K562 (cell line): Measurements from ENCODE around the gene USP27X. TPM values are rescaled to one million over a fixed set of nuclear protein-coding genes. Genes with fewer than 3 reads are reported as not detected.

ENCODE experiments used
- ATAC-seq: fragments of 200-7000 bp; cut with Tn5 transposase; 3 replicates; pipeline ENCODE4 v1.9.1; 2020; ENCODE audit warnings: moderate library complexity
- BruUV-seq: library from RNA; stranded (reverse); fragments of 400-500 nt; replicated peaks from 2 replicates; lab custom pipeline; 2021; lab: Mats Ljungman, UMichigan
- CTCF ChIA-PET: fragments of 300-600 bp; formaldehyde crosslinking; extraction: SDS; loops from one replicate; lab custom pipeline; 2021; ENCODE audit warnings: low intra/inter-chr PET ratio; lab: Yijun Ruan, JAX
- POLR2A ChIA-PET: fragments of 300-600, 350-650 bp; sonication (Branson Sonifier 250); formaldehyde crosslinking; extraction: SDS; loops from one replicate; lab custom pipeline; 2021; ENCODE audit warnings: antibody characterized with exemption, inconsistent platforms; lab: Yijun Ruan, JAX
- DNase-seq, 4 experiments: peaks; one replicate each; pipeline versions ENCODE4 v3.0.0 to v3.0.0-alpha.2; 2011 to 2018; ENCODE audit warnings: low spot score in 3 of 4, mixed read lengths in 3 of 4; ENCODE audit errors: extremely low read depth in 1 of 4
- FAIRE-seq: peaks from 2 replicates; lab custom pipeline; 2011; peaks lifted over from hg19 to GRCh38; lab: Jason Lieb, UNC
- H2AFZ ChIP-seq: 2 replicates; pipeline ENCODE4 v1.6.0; 2011; ENCODE audit warnings: low read depth, low read length, control low read depth, inconsistent platforms
- H3K27ac ChIP-seq: fragments of 200-600 bp; 3 replicates; pipeline ENCODE4 v1.8.0; 2011; ENCODE audit warnings: low read depth, mild to moderate bottlenecking, control low read depth, inconsistent platforms, low read length, moderate library complexity, mixed read lengths; ENCODE audit errors: extremely low read depth
- H3K27me3 ChIP-seq, 2 experiments: fragments of 300-600 bp in 1 of 2; 2 replicates in 1 of 2; 3 replicates in 1 of 2; pipeline versions ENCODE4 v1.6.0 to v1.8.0; 2011; ENCODE audit warnings: inconsistent platforms in 2 of 2, low read length in 2 of 2, mild to moderate bottlenecking in 1 of 2, mixed read lengths in 1 of 2, moderate library complexity in 1 of 2; ENCODE audit not compliant: control insufficient read depth in 2 of 2, insufficient read depth in 2 of 2
- H3K36me3 ChIP-seq: fragments of 300-600 bp; 3 replicates; pipeline ENCODE4 v1.8.0; 2011; ENCODE audit warnings: mild to moderate bottlenecking, low read length, inconsistent platforms; ENCODE audit not compliant: control insufficient read depth, insufficient read depth
- H3K4me1 ChIP-seq, 2 experiments: fragments of 200-600 bp in 1 of 2; replicated peaks in 1 of 2; 2 replicates in 1 of 2; 3 replicates in 1 of 2; pipeline versions ENCODE4 v1.5.1 to v1.8.0; 2011; ENCODE audit warnings: inconsistent platforms in 2 of 2, low read length in 2 of 2, mild to moderate bottlenecking in 1 of 2, mixed read lengths in 1 of 2, moderate library complexity in 1 of 2; ENCODE audit not compliant: control insufficient read depth in 2 of 2, insufficient read depth in 2 of 2
- H3K4me2 ChIP-seq: 2 replicates; pipeline ENCODE4 v1.6.1; 2011; ENCODE audit warnings: low read length, control low read depth, inconsistent platforms, mixed read lengths; ENCODE audit not compliant: insufficient read depth
- H3K4me3 ChIP-seq: fragments of 200-600 bp; sonication (generic), shearing (Covaris generic); 2 replicates; pipeline ENCODE4 v1.5.1; 2016; ENCODE audit warnings: control low read depth, inconsistent platforms
- H3K79me2 ChIP-seq: fragments of 200-600 bp; 3 replicates; pipeline ENCODE4 v1.8.0; 2011; ENCODE audit warnings: low read length, inconsistent platforms; ENCODE audit not compliant: control insufficient read depth, insufficient read depth
- H3K9ac ChIP-seq, 2 experiments: 2 replicates each; pipeline versions ENCODE4 v1.6.0 to v1.6.1; 2011; ENCODE audit warnings: low read depth in 2 of 2, low read length in 2 of 2, control low read depth in 1 of 2, inconsistent platforms in 1 of 2, mild to moderate bottlenecking in 1 of 2, mixed read lengths in 1 of 2; ENCODE audit not compliant: insufficient read depth in 1 of 2
- H3K9me1 ChIP-seq: one replicate; pipeline ENCODE4 v1.6.0; 2011; ENCODE audit warnings: inconsistent platforms, mild to moderate bottlenecking, low read length, moderate library complexity; ENCODE audit not compliant: control insufficient read depth, insufficient read depth
- H3K9me3 ChIP-seq: replicated peaks from 2 replicates; pipeline ENCODE4 v1.5.1; 2011; ENCODE audit warnings: low read depth, low read length, inconsistent platforms; ENCODE audit not compliant: control insufficient read depth, insufficient read depth
- H4K20me1 ChIP-seq: replicated peaks from 2 replicates; pipeline ENCODE4 v1.6.1; 2011; ENCODE audit warnings: low read length, inconsistent platforms, mixed read lengths; ENCODE audit not compliant: control insufficient read depth, insufficient read depth
- DACH1 ChIP-seq: fragments of 450-650 bp; IDR thresholded peaks from 2 replicates; pipeline ENCODE4 v1.6.1; 2018; ENCODE audit not compliant: partially characterized antibody
- MYNN ChIP-seq, 2 experiments: sonication (generic); formaldehyde crosslinking in 1 of 2; IDR thresholded peaks; 2 replicates each; pipeline versions ENCODE4 v1.5.0 to v1.6.1; 2016 to 2020; ENCODE audit warnings: antibody characterized with exemption in 1 of 2, missing genetic modification reagents in 1 of 2
- RAD21 ChIP-seq, 2 experiments: fragments of 250-450 bp in 1 of 2; fragments of 450-650 bp in 1 of 2; sonication (Bioruptor Pico) in 1 of 2; formaldehyde crosslinking in 1 of 2; IDR thresholded peaks in 1 of 2; conservative IDR thresholded peaks in 1 of 2; 2 replicates each; pipeline versions ENCODE4 v1.4.0 to v1.8.0; 2020 to 2022; ENCODE audit warnings: mild to moderate bottlenecking in 2 of 2, moderate library complexity in 1 of 2
- ZNF384 ChIP-seq: IDR thresholded peaks from 2 replicates; pipeline ENCODE4 v1.6.1; 2012; ENCODE audit warnings: low read depth, low read length, improper control_type of control experiment
- ZNF431 ChIP-seq: sonication (generic); formaldehyde crosslinking; IDR thresholded peaks from 2 replicates; pipeline ENCODE4 v1.8.0; 2022; ENCODE audit warnings: mild to moderate bottlenecking, missing genetic modification reagents
- ZNF696 ChIP-seq: fragments of 250-450 bp; sonication (Bioruptor Pico); conservative IDR thresholded peaks from 2 replicates; pipeline ENCODE4 v1.4.0; 2020; ENCODE audit warnings: mild to moderate bottlenecking, moderate library complexity
- in situ Hi-C: fragments of 300-500 bp; cut with MboI; formaldehyde crosslinking; loops from 4 replicates; pipeline ENCODE4 v1.15.0; 2018; ENCODE audit warnings: inconsistent platforms, mixed read lengths
- intact Hi-C: fragments of 100-400 bp; cut with micrococcal nuclease; formaldehyde crosslinking; loops from 2 replicates; pipeline ENCODE4 v1.14.2; 2022
- polyA plus RNA-seq, 8 experiments: library from polyadenylated mRNA; depleted of rRNA in 4 of 8; stranded (reverse) in 5 of 8; unstranded in 3 of 8; fragments of >200 nt; fragmentation: Nextera tagmentation in 2 of 8; fragmentation: Illumina TruSeq in 1 of 8; extraction: Ambion mirVana in 2 of 8; extraction: Trizol in 1 of 8; gene quantifications; 2 replicates each; pipeline versions ENCODE4 v1.2.1 to v1.2.3, GENCODE V29; 2011 to 2014; ENCODE audit warnings: inconsistent platforms in 1 of 8, missing spikeins in 1 of 8
- total RNA-seq, 7 experiments: library from RNA; depleted of rRNA in 6 of 7; stranded (reverse); fragments of >200 nt in 6 of 7; fragmentation: Illumina TruSeq in 2 of 7; extraction: Trizol in 2 of 7; gene quantifications; 2 replicates each; pipeline versions ENCODE4 v1.2.1 to v1.2.3, GENCODE V29; 2011 to 2021; ENCODE audit warnings: low replicate concordance in 1 of 7
- TF ChIP-seq, protein P1 (sequence below), 3 experiments: IDR thresholded peaks in 2 of 3; conservative IDR thresholded peaks in 1 of 3; 2 replicates each; pipeline ENCODE4 v1.5.1; 2011 to 2012; ENCODE audit warnings: low read length in 3 of 3, mild to moderate bottlenecking in 3 of 3, control low read depth in 2 of 3, improper control_type of control experiment in 1 of 3, inconsistent platforms in 1 of 3, low read depth in 1 of 3, mixed read lengths in 1 of 3, moderate library complexity in 1 of 3; ENCODE audit not compliant: insufficient read depth in 2 of 3
- TF ChIP-seq, protein P2 (sequence below): sonication (generic); formaldehyde crosslinking; IDR thresholded peaks from 2 replicates; pipeline ENCODE4 v1.9.0; 2022; ENCODE audit warnings: mild to moderate bottlenecking, missing genetic modification reagents
- TF ChIP-seq, protein P3 (sequence below), 2 experiments: fragments of 450-650 bp; formaldehyde crosslinking in 1 of 2; IDR thresholded peaks; 2 replicates each; pipeline versions ENCODE4 v1.4.0 to v1.6.1; 2014 to 2020; ENCODE audit warnings: mild to moderate bottlenecking in 2 of 2, borderline replicate concordance in 1 of 2, low read depth in 1 of 2

Gene USP27X
- total and polyA plus RNA-seq, 9 of the 15 experiments (the other 6 are each of a cell fraction or from before 2014, with no cell fraction given), result 0.15 to 4.7 (median 1.6) TPM

DNA sequence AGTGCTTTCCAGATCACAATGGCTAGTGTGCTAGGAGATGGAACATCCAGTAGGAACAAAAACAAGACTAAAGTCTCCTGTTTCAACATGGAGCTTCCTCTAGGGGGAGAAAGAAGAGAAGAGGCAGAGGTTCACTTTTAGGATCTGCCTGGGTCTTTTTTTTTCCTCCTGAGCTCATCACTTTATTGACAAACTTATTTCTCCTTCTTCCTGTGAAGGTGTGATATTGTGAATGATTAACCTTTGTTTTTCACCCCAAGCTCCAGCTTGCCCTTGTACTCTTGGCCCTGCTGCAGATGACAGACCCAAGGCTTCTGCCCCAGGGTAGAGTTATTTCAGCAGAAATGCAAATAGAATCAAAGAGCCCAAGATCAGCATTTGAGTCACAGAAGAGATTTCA, 36.7 kb upstream of the USP27X start:
- Histone ChIP-seq H3K9me1 (no peaks in the 10 kb centered on the region), H3K79me2 (no peaks in the 10 kb centered on the region), H3K4me2 (no peak overlapping the region), H4K20me1 (no peaks in the 10 kb centered on the region), H3K9me3 (no peaks in the 10 kb centered on the region), H3K27me3 (no peaks in the 10 kb centered on the region), H3K36me3 (no peaks in the 10 kb centered on the region), H2AFZ (peak overlapping the region; percentile 63), H3K27ac (no peak overlapping the region), H3K4me3 (no peak overlapping the region), H3K9ac (no peak overlapping the region), H3K4me1 (peaks cover 0 to 14% of the 10 kb centered on the region in 2 experiments; a peak in 2 of 5 replicates)
- FAIRE-seq, result no peak
- ATAC-seq, result peak; percentile 42; the same call in 2 of the 3 replicates
- no TSS peak for BruUV-seq
- in situ Hi-C loops, result no loop called here
- ChIA-PET CTCF (interaction anchor here (1.4 kb wide), 1 partner anchor 34 kb away, joined by 8 read pairs; no protein-coding TSS in a partner anchor), POLR2A (interaction anchor here (0.7 to 1.0 kb wide), 2 partner anchors 26 to 36 kb away, joined by 3 read pairs; partner anchors contain the start of gene USP27X)
- intact Hi-C loops, result no loop called here
- peak in 3 of 4 experiments; percentile 13 to 25 (median 14) for DNase-seq
- TF ChIP-seq, protein P1, sequence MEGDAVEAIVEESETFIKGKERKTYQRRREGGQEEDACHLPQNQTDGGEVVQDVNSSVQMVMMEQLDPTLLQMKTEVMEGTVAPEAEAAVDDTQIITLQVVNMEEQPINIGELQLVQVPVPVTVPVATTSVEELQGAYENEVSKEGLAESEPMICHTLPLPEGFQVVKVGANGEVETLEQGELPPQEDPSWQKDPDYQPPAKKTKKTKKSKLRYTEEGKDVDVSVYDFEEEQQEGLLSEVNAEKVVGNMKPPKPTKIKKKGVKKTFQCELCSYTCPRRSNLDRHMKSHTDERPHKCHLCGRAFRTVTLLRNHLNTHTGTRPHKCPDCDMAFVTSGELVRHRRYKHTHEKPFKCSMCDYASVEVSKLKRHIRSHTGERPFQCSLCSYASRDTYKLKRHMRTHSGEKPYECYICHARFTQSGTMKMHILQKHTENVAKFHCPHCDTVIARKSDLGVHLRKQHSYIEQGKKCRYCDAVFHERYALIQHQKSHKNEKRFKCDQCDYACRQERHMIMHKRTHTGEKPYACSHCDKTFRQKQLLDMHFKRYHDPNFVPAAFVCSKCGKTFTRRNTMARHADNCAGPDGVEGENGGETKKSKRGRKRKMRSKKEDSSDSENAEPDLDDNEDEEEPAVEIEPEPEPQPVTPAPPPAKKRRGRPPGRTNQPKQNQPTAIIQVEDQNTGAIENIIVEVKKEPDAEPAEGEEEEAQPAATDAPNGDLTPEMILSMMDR (IDR thresholded peaks at IDR 0.05 in 2 of 3, conservative IDR thresholded peaks at IDR 0.05 in 1 of 3; ENCODE audit: insufficient read depth in 2 of 3, low read depth in 1 of 3, low read length in 3 of 3), result peak; percentile 8 to 39 (median 25); a peak in 4 of 6 replicates
- peak; percentile 77 for TF ChIP-seq ZNF384
- peak in 1 of 2 experiments; percentile 37; a peak in 2 of 4 replicates for TF ChIP-seq RAD21 (CRISPR knock-in tag; conservative IDR thresholded peaks at IDR 0.05 in 1 of 2, IDR thresholded peaks at IDR 0.05 in 1 of 2)
- TF ChIP-seq, protein P2, sequence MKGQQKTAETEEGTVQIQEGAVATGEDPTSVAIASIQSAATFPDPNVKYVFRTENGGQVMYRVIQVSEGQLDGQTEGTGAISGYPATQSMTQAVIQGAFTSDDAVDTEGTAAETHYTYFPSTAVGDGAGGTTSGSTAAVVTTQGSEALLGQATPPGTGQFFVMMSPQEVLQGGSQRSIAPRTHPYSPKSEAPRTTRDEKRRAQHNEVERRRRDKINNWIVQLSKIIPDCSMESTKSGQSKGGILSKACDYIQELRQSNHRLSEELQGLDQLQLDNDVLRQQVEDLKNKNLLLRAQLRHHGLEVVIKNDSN (CRISPR knock-in tag), result no peak
- no peak for TF ChIP-seq ZNF696 (CRISPR knock-in tag)
- no peak for TF ChIP-seq ZNF431
- TF ChIP-seq DACH1, result no peak
- TF ChIP-seq, protein P3, sequence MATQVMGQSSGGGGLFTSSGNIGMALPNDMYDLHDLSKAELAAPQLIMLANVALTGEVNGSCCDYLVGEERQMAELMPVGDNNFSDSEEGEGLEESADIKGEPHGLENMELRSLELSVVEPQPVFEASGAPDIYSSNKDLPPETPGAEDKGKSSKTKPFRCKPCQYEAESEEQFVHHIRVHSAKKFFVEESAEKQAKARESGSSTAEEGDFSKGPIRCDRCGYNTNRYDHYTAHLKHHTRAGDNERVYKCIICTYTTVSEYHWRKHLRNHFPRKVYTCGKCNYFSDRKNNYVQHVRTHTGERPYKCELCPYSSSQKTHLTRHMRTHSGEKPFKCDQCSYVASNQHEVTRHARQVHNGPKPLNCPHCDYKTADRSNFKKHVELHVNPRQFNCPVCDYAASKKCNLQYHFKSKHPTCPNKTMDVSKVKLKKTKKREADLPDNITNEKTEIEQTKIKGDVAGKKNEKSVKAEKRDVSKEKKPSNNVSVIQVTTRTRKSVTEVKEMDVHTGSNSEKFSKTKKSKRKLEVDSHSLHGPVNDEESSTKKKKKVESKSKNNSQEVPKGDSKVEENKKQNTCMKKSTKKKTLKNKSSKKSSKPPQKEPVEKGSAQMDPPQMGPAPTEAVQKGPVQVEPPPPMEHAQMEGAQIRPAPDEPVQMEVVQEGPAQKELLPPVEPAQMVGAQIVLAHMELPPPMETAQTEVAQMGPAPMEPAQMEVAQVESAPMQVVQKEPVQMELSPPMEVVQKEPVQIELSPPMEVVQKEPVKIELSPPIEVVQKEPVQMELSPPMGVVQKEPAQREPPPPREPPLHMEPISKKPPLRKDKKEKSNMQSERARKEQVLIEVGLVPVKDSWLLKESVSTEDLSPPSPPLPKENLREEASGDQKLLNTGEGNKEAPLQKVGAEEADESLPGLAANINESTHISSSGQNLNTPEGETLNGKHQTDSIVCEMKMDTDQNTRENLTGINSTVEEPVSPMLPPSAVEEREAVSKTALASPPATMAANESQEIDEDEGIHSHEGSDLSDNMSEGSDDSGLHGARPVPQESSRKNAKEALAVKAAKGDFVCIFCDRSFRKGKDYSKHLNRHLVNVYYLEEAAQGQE (IDR thresholded peaks at IDR 0.05; ENCODE audit: borderline replicate concordance), result peak; percentile 22; the same call in 1 of the 2 replicates
- TF ChIP-seq, protein P3 (CRISPR knock-in tag; IDR thresholded peaks at IDR 0.05; ENCODE audit: low read depth), result no peak
- TF ChIP-seq MYNN (IDR thresholded peaks at IDR 0.05), result no peak
- no peak for TF ChIP-seq MYNN (CRISPR knock-in tag; IDR thresholded peaks at IDR 0.05)
